Keratinocyte (primary cell): Measurements from ENCODE around the gene POU2F2.

Experiments used
- EZH2 ChIP-seq: IDR thresholded peaks from one replicate; pipeline ENCODE4 v1.6.1; 2012; ENCODE audit warnings: inconsistent platforms, mild to moderate bottlenecking, low read length, moderate library complexity
- TF ChIP-seq, protein P1 (sequence below), 3 experiments: IDR thresholded peaks in 1 of 3; conservative IDR thresholded peaks in 1 of 3; optimal IDR thresholded peaks in 1 of 3; 2 replicates in 2 of 3; 3 replicates in 1 of 3; pipeline versions ENCODE3 to v1.5.1; 2011; ENCODE audit warnings: low read length in 3 of 3, mild to moderate bottlenecking in 3 of 3, moderate library complexity in 2 of 3, control low read depth in 1 of 3, inconsistent platforms in 1 of 3; ENCODE audit not compliant: insufficient read depth in 2 of 3; ENCODE audit errors: extremely low read depth in 1 of 3

DNA sequence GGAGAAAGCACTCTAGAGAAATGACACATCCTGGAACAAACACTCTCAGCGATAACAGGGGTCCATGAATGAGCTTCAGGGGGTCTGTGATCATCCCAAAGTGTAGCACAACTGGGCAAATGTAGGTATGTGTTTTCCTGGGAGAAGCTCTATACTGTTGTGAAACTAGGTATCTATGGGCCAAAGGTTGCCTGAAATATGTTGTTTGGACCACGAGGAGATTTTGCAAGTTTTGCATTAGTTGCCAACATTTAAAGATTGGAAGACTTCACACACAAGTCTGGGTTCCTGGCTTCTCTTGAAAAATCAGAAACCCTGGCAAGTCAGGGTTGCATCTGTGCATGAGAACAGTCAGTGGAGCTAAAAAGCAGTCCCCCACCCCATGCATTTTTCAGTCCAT is 26.7 kb upstream of the POU2F2 start:
- TF ChIP-seq, protein P1, sequence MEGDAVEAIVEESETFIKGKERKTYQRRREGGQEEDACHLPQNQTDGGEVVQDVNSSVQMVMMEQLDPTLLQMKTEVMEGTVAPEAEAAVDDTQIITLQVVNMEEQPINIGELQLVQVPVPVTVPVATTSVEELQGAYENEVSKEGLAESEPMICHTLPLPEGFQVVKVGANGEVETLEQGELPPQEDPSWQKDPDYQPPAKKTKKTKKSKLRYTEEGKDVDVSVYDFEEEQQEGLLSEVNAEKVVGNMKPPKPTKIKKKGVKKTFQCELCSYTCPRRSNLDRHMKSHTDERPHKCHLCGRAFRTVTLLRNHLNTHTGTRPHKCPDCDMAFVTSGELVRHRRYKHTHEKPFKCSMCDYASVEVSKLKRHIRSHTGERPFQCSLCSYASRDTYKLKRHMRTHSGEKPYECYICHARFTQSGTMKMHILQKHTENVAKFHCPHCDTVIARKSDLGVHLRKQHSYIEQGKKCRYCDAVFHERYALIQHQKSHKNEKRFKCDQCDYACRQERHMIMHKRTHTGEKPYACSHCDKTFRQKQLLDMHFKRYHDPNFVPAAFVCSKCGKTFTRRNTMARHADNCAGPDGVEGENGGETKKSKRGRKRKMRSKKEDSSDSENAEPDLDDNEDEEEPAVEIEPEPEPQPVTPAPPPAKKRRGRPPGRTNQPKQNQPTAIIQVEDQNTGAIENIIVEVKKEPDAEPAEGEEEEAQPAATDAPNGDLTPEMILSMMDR (optimal IDR thresholded peaks at IDR 0.05 in 1 of 3, IDR thresholded peaks at IDR 0.05 in 1 of 3, conservative IDR thresholded peaks at IDR 0.05 in 1 of 3; ENCODE audit: extremely low read depth in 1 of 3, insufficient read depth in 2 of 3, low read length in 3 of 3): no peak
- TF ChIP-seq EZH2: no peak
